ENCODE measurements around the gene PLPPR1.

DNA sequence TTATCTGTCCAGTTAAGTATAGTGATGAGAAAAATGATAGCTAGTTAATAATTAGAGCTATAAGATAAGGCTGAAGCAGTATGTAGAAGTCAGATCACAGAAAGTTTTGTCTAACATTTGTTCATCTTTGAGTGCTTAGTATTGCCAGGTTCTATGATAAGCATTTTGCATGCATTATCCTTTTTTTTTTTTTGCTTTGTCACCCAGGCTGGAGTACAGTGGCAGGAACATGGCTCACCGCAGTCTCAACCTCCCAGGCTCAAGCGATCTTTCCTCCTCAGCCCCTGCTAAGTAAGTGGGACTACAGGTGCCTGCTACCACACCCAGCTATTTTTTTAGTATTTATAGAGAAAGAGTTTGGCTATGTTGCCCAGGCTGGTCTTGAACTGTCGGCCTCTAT, 338.8 kb downstream of the PLPPR1 start:
- TF ChIP-seq POLR2A (IDR thresholded peaks at IDR 0.05) (no peak), CTCF (IDR thresholded peaks at IDR 0.05) (no peak)

Data from Peyer's patch (tissue), 4 donors.